TTC549 (cell line): ENCODE data around the gene FBXL7.

Source experiments
- FAIRE-seq: peaks from 2 replicates; lab custom pipeline; 2012; peaks lifted over from hg19 to GRCh38; lab: Jason Lieb, UNC

The FBXL7 gene

GRCh38 chr5:15951550-15951949, 451.6 kb downstream of the FBXL7 start:
- FAIRE-seq, result no peak

GRCh38 chr5:15956622-15957021, 456.6 kb downstream of the FBXL7 start:
- no peak for FAIRE-seq

DNA sequence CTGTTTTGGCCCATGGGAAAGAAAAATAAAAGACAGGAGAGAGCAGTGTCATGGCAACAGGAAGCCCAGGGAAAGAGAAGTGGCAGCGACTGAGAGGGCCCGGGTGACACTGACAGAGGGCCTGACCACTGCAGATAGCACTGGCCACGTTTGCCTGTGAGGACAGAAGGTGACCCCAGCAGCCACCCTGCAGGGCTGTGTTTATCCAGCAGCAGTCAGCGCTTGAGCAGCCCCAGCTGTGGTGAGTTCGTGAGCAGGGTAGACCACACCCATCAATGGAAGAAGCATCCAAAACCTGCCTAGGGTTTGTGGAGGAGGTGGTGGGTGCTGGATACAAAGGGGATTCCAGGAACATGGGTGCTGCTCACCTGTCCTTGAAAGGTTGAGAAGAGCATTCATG, 457.1 kb downstream of the FBXL7 start:
- no peak for FAIRE-seq

GRCh38 chr5:15959370-15960164, 459.6 kb downstream of the FBXL7 start:
- no peak for FAIRE-seq

- FAIRE-seq, result no peak
These were observed 466.2 kb downstream of the FBXL7 start for GRCh38 chr5:15966066-15966640.

DNA sequence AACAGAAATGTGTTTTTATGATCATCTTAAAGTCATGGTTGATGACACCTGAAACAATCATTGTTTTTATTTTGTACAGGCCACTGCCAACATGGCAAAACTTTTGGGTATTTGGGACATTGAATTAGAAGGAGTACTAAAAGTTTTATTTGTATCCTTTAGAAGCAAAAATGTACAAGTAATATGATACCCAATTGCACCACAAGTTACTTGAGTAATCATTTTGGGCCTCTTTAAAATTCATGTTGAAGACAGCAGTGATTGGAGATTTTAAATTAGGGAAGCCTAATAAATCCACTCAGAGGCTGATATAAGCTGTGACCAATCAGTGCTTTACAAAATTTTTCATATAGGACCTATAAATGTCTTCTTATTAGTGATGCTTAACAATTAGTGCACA, 466.7 kb downstream of the FBXL7 start:
- FAIRE-seq, result no peak

- FAIRE-seq, result no peak
These were observed 469.0 kb downstream of the FBXL7 start for GRCh38 chr5:15968993-15969392.

DNA sequence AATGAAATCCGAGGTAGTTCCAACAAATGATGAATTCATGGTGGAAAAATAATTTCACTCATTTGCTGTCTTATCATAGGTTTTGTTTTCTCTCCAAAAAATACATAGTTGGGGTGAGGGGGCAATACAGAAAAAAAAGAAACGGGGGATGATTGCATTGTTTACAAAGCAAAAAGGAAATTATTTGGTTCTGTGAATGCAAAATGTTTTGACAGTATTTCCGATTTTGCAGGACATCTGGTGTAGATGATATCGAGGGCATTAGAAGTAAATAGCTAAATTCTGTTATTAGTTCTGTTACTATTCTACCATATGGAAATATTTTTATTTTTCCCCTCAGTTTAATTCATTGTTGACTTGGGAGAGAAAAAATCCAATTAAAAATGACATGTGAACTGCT, 477.9 kb downstream of the FBXL7 start:
- FAIRE-seq, result no peak

DNA sequence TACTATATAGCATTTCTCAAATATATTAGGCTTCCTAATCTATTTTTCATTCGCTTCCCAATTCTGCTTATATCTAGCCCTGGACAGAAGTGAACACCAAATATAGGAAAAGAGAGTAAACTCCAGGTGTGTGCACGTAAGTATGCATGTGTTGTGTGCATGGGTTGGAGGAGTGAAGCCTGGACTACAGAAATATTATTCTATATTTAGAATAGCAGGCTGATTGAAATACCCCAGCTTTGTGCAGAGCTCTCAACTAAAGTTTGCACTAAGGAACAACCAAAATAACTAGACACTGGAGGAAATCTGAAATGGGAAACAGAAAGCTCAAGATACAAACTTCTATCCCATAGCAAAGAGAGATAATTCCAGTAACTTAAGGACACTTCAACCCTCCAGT, 480.9 kb downstream of the FBXL7 start:
- no peak for FAIRE-seq

DNA sequence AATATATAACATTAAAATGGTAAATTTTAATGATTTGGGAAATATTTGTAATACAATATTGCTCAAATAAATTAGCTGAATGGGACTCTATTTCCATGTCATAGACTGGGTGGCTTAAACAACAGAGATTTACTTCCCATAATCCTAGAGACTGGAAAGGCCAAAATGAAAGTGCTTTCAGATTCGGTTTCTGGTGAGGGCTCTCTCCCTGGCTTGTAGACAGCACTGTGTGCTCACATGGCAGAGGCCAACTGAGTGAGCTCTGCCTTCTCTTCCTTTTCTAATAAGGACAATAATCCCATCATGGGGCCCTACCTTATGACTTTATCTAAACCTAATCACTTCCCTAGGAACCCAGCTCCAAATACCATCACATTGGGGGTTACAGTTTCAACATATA, 483.4 kb downstream of the FBXL7 start:
- FAIRE-seq, result no peak
